ENCODE measurements around the gene PAFAH1B1. TPM values are rescaled to one million over a fixed set of nuclear protein-coding genes. Genes with fewer than 3 reads are reported as not detected.

PAFAH1B1 gene
- total RNA-seq, 2 donors from 2014 or later: 102 to 164 TPM

DNA sequence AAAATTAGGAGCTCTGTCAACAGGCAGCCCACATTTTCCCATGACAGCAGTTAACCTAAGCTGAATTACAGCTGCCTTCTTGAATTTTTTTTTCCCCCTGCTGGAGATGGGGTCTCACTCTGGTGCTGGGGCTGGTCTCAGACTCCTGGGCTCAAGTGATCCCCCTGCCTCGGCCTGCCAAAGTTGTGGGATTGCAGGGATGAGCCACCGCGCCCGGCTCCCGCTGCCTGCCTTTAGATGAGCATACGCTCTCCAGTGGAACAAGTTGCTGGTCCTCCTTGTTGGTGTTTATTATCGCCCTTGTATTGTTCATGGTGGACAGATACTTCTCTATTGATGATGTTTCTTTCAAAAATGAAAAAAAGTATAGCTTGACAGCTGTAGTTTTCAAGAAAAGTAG, 15.6 kb downstream of the PAFAH1B1 start:
- H3K27ac ChIP-seq: no peak overlapping the region
- DNase-seq (ENCODE audit: low spot score): no peak
- no peaks in the 10 kb centered on the region for H3K9me3 ChIP-seq
- ATAC-seq (ENCODE audit: insufficient number of reproducible peaks, low FRiP score, low read depth): no peak
- TF ChIP-seq, protein P1, sequence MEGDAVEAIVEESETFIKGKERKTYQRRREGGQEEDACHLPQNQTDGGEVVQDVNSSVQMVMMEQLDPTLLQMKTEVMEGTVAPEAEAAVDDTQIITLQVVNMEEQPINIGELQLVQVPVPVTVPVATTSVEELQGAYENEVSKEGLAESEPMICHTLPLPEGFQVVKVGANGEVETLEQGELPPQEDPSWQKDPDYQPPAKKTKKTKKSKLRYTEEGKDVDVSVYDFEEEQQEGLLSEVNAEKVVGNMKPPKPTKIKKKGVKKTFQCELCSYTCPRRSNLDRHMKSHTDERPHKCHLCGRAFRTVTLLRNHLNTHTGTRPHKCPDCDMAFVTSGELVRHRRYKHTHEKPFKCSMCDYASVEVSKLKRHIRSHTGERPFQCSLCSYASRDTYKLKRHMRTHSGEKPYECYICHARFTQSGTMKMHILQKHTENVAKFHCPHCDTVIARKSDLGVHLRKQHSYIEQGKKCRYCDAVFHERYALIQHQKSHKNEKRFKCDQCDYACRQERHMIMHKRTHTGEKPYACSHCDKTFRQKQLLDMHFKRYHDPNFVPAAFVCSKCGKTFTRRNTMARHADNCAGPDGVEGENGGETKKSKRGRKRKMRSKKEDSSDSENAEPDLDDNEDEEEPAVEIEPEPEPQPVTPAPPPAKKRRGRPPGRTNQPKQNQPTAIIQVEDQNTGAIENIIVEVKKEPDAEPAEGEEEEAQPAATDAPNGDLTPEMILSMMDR (IDR thresholded peaks at IDR 0.05): no peak
- no peak overlapping the region for H3K4me3 ChIP-seq
- H3K27me3 ChIP-seq (replicated peaks; ENCODE audit: insufficient read depth): no peaks in the 10 kb centered on the region
- H3K36me3 ChIP-seq: no peaks in the 10 kb centered on the region
- peaks cover 29 to 76% of the 10 kb centered on the region in 2 donors for H3K4me1 ChIP-seq (ENCODE audit: control insufficient read depth in 1 of 2, low read depth in 2 of 2)

DNA sequence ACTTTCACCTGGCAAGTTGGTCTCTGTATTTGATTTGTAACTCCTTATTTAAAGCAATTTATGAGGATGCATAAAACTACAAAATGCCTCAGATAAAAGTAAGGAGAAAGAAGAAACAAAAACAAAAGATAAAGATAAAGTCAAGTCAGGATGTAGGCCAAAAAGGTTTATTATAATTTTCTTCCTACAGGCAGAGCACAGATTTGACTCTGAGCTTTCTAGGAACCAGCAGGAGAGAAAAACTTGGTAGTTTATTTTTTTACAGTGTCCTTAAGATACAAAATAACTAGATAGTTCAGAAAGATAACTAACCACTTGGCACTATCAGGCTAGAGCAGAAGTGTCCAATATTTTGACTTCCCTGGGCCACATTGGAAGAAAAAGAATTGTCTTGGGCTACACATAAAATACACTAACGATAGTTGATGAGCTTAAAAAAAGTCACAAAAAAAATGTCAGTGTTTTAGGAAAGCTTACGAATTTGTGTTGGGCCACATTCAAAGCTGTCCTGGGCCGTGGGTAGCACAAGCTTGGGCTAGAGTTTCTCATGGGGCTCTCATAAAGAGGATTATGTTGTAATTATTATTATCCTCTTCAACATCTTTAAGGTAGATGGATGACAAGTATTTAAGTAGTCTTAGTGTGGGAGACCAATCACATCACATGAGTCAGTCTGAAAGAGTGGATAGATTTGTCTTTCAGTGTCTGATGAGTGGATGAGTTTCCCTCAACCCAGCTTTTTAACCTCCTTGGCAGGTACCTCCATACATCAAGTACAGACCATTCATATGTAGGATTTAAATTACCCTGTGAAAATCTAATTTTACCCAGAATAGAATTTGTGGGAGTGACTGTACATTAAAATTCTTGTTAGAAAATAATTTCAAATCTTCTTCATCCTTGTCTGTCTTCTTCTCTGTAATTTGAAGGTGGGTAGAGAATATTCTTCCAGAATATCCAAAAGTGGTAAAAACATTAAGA, 17.0 kb downstream of the PAFAH1B1 start:
- ATAC-seq (ENCODE audit: insufficient number of reproducible peaks, low FRiP score, low read depth) (no peak), DNase-seq (ENCODE audit: low spot score) (no peak)
- Histone ChIP-seq H3K27ac (no peak overlapping the region), H3K9me3 (no peaks in the 10 kb centered on the region), H3K4me1 (ENCODE audit: control insufficient read depth in 1 of 2, low read depth in 2 of 2) (peaks cover 28 to 69% of the 10 kb centered on the region in 2 donors), H3K27me3 (replicated peaks; ENCODE audit: insufficient read depth) (no peaks in the 10 kb centered on the region), H3K4me3 (no peak overlapping the region), H3K36me3 (no peaks in the 10 kb centered on the region)
- TF ChIP-seq, protein P1 (IDR thresholded peaks at IDR 0.05): no peak

DNA sequence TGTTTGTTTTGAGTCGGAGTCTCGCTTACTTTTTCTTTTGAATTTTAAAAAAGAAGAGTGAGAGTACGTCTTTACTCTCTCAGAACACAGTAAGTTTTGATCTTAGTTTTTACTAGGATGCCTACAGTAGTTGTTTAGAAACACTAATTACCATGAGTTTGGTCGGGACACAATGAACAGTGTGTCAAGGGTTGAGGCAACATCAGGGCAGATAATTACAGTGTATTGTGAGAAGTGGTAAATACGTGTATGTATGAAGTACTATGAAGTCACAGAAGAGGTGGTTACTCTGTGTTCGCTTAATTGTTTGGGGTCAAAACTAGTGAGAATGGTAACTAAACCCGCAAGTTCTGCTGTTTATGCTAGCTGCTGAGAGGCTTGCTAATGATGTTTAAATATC, 18.2 kb downstream of the PAFAH1B1 start:
- ATAC-seq (ENCODE audit: insufficient number of reproducible peaks, low FRiP score, low read depth) (no peak), DNase-seq (ENCODE audit: low spot score) (no peak)
- Histone ChIP-seq H3K27ac (no peak overlapping the region), H3K36me3 (no peaks in the 10 kb centered on the region), H3K9me3 (no peaks in the 10 kb centered on the region), H3K4me3 (no peak overlapping the region), H3K4me1 (ENCODE audit: control insufficient read depth in 1 of 2, low read depth in 2 of 2) (peaks cover 20 to 60% of the 10 kb centered on the region in 2 donors), H3K27me3 (replicated peaks; ENCODE audit: insufficient read depth) (no peaks in the 10 kb centered on the region)
- TF ChIP-seq, protein P1 (IDR thresholded peaks at IDR 0.05): no peak

DNA sequence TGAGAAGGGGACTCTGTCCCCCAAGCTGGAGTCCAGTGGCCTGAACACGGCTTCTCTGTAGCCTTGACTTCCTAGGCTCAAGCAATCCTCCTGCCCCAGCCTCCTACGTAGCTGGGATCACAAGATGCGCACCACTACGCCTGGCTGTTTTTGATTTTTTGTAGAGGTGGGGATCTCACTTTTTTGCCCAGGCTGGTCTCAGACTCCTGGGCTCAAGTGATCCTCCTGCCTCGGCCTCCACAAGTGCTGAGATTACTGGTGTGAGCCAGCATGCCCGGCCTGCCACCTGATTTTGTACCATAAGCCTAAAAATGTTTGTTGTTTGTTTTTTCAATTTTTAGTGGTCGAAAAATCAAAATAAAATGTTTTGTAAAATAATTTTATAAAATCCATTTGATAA, 19.2 kb downstream of the PAFAH1B1 start:
- Histone ChIP-seq H3K27ac (no peak overlapping the region), H3K9me3 (no peaks in the 10 kb centered on the region), H3K27me3 (replicated peaks; ENCODE audit: insufficient read depth) (no peaks in the 10 kb centered on the region), H3K4me3 (no peak overlapping the region), H3K36me3 (no peaks in the 10 kb centered on the region), H3K4me1 (ENCODE audit: control insufficient read depth in 1 of 2, low read depth in 2 of 2) (peaks cover 20 to 53% of the 10 kb centered on the region in 2 donors)
- ATAC-seq (ENCODE audit: insufficient number of reproducible peaks, low FRiP score, low read depth) (no peak), DNase-seq (ENCODE audit: low spot score) (no peak)
- TF ChIP-seq, protein P1 (IDR thresholded peaks at IDR 0.05): no peak

DNA sequence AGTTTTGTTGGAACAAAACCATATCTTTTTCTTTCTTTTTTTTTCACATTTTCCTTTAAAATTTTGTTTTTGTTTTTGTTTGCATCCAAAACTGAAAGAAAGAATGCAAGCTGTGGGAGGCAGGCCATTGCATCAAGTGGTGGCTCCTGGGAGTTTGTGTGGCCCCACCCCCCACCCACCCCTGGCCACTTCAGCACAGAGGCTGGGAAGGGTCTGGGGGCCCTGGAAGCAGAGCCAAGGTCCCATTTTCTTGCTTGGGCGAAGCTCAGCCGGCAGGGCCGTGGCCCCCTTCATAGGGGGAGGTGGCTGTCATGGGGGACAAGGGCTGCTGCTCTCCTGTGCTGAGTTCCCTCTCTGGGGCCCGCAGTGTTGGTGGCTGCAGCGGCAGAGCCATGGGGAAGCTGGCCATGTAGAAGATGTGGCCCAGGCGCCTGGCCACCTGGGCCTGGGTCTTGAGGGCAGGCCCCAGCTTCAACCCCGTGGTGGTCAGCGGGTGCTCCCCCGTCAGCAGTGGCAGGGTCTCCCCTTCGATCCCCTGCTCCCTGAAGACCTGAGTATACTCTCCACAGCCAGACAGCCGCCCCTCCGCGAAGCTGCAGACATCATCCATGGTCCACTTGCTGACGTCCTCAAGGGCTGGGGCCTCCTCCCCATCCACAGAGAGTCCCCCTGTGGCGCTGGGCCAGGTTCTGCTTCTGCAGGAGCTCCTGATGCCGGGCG, 19.8 kb downstream of the PAFAH1B1 start:
- no peak for ATAC-seq (ENCODE audit: insufficient number of reproducible peaks, low FRiP score, low read depth)
- no peak for DNase-seq (ENCODE audit: low spot score)

More for the DNA sequence above, 19.8 kb downstream of the PAFAH1B1 start:
- Histone ChIP-seq H3K4me1 (ENCODE audit: control insufficient read depth in 1 of 2, low read depth in 2 of 2) (peaks cover 20 to 50% of the 10 kb centered on the region in 2 donors), H3K36me3 (no peaks in the 10 kb centered on the region), H3K27ac (no peak overlapping the region), H3K9me3 (no peaks in the 10 kb centered on the region), H3K4me3 (no peak overlapping the region), H3K27me3 (replicated peaks; ENCODE audit: insufficient read depth) (no peaks in the 10 kb centered on the region)
- TF ChIP-seq, protein P1 (IDR thresholded peaks at IDR 0.05): no peak
